ENCODE results near the gene INKA1. TPM values are rescaled to one million over a fixed set of nuclear protein-coding genes. Genes with fewer than 3 reads are reported as not detected.
A peak's percentile ranks its signal among the peaks of the same experiment; 100 is the strongest.
"Not testable (repeated sequence)": the region's sequence is repeated elsewhere in the genome, so short reads cannot be mapped to it uniquely, and the experiment has no call there.

The INKA1 gene
- total RNA-seq (2014; rRNA removed; shearing (Covaris generic)), result 0.15 TPM in 1 of 2 replicates, not detected in the other

DNA sequence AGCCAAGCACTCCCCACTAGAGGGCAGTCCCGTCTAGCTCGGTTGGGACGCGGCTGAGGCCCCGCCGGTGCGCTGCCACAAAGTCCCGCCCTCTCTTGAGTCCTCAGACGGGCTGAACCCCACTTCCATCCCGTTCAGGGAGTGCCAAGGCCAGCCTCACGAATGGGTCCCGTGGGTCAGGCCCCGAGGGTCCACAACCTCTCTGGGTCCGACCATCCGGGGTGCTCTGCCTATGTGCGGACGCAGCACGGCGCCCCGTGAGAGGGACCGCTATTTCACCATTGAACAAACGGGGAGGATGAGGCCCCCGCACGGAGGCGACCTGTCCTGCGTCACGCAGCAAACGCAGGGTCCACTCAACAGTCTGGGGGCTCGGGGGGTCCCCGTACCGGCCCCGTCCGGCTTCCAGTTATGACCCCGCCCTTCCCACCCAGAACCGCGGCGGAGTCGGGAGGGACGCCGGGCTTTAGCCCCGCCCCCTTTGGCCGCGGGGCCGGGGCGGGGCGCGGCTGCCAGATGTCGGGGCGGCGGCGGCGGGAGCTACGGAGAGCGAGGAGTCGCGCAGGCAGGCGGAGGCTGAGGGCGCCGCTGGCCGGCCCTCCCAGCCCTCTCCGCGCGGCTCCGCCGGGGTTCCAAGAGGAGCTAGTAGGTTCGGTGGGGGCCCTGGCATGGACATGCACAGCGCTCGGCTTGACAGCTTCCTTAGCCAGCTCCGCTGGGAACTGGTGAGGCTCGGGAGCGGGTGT, at the start of gene INKA1:
Gene INKA1 (plus strand): TSS at position 543 of the 746 bp plus-strand sequence. CDS start 132 bp downstream, at position 675.
- DNase-seq (ENCODE audit: low spot score), result peak; percentile 83

DNA sequence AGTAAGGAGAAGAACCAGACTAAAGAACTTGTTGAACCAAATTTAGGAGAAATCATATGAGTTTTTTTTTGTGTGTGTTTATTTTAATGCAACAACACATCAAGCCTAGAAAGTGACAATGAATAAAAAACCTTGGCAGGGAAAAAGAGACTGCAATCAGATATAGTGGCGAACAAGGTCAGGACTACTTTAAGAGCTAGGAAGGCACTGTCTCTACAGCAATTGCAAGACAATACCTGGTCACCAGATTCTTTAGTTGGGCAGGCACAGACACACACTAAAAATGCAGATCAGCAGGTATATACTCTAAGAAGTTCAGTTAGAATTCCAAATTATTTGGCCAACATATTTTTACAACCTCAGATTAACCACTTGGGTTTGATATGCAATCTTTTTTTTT, 48.5 kb upstream of the INKA1 start:
- DNase-seq (ENCODE audit: low spot score), result no peak

DNA sequence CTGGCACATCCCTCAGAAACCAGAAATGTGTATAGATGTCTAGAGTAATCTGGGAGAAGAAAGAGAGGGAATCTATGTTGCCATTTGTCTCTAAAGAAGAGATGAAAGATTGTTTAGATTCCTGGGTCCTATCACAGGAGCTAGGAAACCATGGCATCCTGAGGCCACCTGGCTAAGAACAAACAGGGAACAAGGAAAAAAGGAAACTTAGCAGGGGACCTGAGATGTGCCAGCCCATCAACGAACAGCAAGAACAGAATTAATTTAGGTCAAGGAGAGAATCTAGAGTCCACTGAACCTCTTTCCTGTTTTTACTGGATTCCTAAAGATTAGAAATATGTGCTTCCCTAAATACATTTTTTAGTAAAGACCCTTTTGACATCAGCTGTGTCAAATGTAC, 47.0 kb upstream of the INKA1 start:
- DNase-seq (ENCODE audit: low spot score), result no peak

DNA sequence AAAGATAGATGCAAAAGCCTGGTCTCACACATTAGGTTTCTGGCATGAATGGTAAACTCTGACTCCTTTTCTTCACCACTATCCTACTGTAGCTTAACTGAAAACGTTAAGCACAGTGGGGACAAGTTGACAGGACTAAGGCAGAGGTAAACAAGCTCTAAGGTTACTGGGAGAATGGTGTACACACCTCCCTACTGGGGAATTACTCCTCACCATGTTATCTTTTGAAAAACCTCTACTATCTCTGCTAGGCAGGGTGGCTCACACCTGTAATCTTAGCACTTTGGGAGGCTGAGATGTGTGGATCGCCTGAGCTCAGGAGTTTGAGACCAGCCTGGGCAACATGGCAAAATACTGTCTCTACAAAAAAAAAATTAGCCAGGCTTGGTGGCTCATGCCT, 45.9 kb upstream of the INKA1 start:
- DNase-seq (ENCODE audit: low spot score), result no peak

DNA sequence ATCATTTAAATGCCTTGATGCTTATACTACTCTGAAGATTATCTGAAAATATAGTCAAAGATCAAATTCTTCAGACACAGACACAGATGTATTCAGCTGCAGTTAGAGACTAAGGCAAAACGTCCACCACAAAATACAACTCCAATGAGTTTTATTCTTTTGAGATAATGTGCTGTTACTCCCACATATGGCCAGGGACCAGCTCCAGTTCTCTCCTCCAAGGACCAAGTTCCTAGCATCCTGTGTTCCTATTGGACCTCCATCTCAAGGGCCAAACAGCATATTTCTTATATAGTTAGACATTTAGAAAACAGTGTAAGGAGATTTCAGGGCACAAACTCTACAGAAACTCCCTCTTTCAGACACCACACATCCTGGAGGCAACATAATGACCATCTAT, 43.8 kb upstream of the INKA1 start:
- DNase-seq (ENCODE audit: low spot score), result no peak

DNA sequence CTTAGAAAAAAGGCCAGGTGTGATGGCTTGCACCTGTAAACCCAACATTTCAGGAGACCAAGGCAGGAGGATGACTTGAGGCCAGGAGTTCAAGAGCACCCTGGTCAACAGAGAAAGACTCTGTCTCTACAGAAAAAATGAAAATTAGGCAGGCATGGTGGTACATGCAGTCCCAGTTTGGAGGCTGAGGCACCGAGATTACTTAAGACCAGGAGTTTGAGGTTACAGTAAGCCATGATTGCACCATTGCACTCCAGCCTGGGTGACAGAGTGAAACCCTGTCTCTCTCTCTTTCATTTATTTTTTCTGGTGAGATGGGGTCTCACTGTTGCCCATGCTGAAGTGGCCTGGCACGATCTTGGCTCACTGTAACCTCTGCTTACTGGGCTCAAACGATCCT, 41.4 kb upstream of the INKA1 start:
- no peak for DNase-seq (ENCODE audit: low spot score)

DNA sequence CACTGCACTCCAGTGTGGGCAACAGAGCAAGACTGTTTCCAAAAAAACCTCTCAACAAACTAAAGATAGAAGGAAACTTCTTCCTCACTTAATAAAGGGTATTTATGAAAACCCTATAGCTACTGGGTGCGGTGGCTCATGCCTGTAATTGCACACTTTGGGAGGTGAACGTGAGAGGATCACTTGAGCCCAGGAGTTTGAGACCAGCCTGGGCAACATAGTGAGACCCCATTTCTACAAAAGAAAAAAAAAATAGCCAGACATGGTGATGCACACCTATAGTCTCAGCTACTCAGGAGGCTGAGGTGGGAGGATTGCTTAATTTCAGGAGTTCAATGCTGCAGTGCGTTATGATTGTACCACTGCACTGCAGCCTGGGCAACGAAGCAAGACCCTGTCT, 39.1 kb upstream of the INKA1 start:
- DNase-seq (ENCODE audit: low spot score), result no peak

DNA sequence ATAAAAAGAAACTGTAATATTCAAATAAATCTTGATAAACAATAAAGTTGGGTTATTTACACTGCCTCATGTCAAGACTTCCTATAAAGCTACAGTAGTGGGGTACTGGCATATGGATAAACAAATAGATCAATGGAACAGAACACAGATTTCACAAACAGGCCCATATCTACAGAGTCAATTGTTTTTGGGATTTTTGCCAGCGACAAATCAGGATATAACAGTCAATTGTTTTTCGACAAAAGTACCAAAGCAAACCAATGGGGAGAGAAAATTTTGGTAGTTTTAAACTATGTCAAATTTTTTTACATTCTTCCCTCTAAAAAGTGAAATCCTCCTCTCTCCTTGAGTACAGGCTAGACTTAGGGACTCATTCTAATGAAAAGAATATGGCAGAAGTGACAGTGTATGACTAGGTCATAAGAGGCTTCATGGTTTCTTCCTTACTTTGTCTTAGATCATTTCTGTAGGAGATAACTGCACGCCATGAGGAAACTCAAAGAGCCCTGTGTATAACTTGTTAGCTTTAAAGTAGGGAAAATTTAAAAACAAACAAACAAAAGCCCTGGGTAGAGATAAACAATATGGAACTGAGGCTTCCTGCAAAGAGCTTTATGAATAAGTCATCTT, 33.7 kb upstream of the INKA1 start:
- DNase-seq (ENCODE audit: low spot score), result no peak

DNA sequence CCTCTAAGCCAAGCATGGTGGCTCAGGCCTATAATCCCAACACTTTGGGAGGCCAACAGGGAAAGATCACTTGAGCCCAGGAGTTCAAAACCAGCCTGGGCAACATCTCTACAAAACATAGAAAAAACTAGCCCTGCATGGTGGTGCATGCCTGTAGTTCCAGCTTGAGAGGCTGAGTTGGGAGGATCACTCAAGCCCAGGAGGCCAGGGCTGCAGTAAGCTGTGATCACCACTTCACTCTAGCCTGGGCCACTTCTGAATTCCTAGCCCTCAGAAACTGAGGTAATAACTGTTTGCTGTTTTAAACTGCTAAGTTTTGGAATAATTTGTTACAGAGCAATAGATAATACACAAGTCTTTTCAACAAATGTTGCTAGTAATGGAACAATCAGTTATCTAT, 33.1 kb upstream of the INKA1 start:
- DNase-seq (ENCODE audit: low spot score), result no peak

DNA sequence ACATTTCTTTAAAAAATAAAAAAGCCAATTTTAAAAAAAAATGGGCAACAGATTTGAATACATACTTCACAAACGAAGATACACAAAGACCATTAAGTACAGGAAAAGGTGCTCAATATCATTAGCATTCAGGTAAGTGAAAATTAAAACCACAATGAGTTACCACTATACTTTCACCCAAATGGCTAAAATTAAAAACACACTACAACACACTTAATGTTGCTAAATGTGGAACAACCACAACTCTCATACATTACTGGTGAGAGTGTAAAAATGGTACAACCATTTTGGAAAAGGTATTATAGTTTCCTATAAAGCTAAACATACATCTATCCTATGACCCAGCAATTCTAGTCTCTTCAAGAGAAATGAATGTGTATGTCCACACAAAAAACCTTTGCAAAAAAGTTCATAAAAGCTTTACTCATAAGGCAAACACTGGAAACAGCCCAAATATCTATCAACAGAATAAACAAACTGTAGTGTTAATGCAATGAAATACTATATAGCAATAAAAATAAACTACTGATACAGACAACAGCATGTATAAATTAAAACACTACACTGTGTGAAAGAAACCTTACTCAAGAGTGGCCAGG, 31.6 kb upstream of the INKA1 start:
- no peak for DNase-seq (ENCODE audit: low spot score)

DNA sequence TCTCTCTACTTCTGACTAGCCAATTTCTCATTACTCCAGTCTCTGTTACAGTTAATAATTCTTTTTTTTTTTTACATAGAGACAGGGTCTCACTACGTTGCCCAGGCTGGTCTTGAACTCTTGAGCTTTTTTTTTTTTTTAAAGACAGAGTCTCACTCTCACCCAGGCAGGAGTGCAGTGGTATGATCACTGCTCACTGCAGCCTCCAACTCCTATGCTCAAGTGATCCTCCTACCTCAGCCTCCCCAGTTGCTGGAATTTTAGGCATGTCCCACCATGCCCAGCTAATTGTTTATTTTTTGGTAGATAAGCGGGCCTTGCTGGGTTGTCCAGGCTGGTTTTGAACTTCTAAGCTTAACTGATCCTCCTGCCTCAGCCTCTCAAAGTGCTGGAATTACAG, 30.4 kb upstream of the INKA1 start:
- no peak for DNase-seq (ENCODE audit: low spot score)

DNA sequence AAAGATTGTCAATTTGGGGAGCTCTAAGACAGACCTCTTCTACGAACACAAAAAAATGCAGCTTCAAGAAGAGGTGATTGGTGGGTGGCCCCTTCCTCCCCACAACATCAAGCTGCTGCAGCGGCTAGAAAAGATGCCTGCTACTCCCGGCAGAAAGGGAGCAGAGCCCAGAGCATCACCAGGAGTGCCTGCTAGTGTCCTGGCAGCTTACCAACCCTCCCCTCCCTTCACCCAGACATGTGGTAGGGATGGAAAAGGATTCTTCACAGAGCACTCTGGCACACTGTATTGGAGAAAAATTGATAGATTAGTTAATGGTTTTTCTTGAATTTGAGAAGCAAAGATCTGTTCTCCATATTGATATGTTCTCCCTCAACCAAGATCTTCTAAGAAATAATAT, 27.5 kb upstream of the INKA1 start:
- no peak for DNase-seq (ENCODE audit: low spot score)

DNA sequence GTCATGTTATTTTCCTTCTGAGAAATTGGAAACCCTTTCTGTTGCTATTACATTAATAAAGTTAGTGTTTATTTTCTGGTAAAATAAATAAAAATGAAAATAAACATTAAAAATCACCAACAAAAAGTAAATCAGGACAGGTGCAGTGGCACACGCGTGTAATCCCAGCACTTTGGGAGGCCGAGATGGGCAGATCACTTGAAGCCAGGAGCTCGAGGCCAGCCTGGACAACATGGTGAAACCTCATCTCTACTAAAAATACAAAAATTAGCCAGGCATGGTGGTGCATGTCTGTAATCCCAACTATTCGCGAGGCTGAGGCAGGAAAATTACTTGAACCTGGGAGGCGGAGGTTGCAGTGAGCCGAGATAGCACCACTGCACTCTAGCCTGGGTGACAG, 27.0 kb upstream of the INKA1 start:
- not testable (repeated sequence) for DNase-seq (ENCODE audit: low spot score)

DNA sequence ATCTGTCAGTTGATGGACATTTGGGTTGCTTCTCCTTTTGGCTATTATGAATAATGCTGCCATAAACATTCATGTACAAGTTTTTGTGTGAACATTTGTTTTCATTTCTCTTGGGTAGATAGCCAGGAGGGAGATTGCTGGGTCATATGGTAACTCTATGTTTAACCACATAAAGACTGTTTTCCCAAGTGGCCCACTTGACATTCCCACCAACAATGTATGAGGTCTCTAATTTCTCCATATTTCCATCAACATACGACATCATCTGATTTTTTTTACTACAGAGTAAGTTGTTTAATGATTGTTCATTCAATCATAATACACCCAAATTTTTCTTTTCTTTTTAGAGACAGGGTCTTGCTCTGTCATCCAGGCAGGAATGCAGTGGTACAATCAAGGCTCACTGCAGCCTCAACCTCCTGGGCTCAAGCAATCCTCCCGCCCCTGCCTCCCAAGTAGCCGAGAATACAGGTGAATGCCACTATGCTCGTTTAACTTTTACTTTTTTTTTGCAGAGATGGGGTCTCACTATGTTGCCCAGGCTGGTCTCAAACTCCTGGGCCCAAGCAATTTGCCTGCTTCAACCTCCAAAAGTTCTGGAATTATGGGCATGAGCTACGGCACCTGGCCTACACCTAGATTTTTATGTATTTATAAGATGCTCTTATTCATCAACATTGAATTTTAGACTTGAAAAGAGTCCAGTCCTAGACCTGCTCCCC, 23.5 kb upstream of the INKA1 start:
- DNase-seq (ENCODE audit: low spot score), result no peak

DNA sequence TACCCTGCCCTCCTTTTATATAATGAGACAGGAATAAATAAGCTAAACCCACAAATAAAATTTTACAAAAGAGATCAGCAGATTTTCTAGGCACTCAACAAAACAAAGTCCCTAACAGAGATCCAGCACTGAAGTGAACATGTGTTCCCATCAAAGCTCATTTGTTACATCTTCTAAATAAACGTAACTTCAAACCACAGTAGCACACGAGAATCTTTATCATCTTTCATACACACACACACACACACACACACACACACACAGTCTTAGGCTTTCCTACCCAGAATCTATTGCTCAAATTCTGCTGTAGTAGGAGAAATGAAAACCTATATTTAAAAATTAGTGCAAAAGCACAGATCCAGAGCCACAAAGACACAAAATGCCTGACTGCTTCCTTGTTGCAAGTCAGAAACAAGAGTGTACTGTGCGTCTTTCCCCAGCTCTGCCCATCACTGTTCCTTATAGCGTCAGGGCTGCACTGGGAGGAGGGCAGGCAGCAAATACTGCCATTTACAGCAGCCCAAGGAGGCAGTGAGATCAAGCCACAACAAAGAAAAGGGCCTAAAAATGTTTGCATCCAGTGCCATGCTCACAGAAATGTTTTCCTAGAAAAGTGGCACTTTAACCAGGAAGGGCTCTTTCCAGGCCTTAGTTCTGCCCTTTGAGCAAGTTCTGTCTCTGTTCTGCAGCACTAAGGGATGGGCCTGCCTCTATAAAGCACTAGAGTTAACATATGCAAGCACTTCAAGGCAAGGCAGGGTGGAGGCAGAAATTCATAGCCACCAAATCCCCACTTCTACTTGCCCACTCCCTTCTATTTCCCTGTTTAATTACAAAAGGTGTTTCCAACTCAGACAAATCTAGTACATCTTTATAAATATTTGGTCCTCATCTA, 22.7 kb upstream of the INKA1 start:
- DNase-seq (ENCODE audit: low spot score), result no peak

DNA sequence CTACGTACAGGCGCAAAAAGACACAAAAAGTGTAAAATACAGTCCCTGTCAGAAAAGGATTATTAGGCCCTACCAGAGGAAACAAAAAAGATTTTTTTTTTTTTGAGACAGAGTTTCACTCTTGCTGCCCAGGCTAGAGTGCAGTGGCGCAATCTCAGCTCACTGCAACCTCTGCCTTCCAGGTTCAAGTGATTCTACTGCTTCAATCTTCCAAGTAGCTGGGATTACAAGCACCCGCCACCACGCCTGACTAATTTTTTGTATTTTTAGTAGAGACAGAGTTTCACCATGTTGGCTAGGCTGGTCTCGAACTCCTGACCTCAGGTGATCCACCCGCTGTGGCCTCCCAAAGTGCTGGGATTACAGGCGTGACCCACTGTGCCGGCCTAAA, 22.1 kb upstream of the INKA1 start:
- DNase-seq (ENCODE audit: low spot score), result not testable (repeated sequence)

DNA sequence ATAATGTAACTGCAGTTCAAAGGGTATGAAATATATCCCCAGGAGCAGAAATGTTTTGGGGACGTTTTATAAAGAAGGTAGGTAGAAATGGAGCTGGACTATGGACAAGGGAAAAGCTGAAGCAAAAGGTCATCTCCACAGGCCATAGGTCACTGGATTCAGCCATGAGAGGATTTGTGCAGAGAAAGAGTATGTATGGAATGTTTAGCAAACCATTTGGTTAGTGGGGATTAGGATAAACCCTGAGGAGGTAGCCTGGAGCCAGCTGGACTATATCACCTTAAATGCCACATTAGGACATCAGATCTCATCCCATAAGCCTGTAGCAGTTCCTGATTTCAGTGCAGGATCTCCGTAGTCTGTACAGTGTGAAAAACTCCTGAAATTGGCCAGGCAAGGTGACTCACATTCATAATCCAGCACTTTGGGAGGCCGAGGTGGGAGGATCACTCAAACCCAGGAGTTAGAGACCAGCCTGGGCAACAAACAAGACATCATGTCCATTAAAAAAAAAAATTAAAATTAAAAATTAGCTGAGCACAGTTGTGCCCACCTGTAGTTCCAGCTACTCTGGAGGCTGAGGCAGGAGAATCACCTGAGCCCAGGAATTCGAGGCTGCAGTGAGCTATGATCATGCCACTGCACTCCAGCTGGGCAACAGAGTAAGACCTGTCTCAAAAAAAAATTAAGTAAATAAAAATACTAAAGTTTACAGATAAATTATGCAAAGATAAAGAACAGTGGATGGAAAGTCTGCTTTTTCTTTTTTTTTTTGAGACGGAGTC, 21.5 kb upstream of the INKA1 start:
- DNase-seq (ENCODE audit: low spot score), result no peak

DNA sequence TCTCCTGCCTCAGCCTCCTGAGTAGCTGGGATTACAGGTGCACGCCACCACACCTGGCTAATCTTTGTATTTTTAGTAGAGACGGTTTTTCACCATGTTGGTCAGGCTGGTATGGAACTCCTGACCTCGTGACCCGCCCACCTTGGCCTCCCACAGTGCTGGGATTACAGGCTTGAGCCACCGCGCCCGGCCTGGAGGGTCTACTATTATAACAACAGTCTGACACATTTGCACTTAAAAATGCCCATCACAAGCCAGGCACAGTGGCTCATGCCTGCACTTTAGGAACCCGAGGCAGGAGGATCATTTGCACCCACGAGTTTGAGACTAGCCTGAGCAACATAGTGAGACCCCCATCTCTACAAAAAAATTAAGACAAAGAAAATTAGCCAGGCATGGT, 20.8 kb upstream of the INKA1 start:
- DNase-seq (ENCODE audit: low spot score), result not testable (repeated sequence)

DNA sequence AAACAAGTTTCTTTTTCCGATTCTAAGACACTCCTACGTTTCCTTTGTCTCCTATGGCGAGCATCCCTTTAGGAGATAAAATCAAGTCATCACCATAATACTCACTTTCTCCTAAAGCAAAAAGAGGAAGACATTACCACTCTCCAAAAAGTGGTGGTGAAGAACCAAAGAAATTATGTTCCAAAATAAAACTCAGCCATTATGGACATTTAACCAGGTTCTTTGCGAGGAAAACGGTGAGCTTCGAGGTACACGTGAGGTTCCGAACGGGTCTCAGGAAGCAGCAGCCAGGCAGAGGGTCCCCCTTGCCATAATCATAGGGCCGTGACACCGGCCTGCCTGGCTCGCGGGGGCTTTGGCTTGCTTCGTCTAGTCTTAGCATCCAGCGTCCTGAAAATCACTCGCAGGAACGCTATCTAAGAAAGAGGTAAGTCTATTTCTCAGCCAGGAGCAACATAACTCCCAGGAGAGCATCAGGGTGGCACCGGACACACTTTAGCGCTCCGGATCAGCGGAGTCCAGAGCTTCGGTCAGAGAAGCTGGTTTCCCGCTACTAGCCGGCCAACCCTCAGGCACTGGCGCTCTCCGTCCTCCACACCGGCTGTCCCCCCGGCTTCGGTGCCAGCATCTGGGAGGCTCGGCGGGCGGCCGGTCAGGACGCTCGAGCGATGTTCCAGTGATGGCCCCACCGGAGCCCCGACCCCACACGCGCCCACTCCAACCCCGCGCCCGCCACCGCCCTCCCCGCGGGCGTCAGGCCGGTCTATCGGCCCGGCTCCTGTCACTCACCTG, 17.3 kb upstream of the INKA1 start:
- peak; percentile 54 for DNase-seq (ENCODE audit: low spot score)

Measured in HT-29 (cell line).